Smooth muscle cell (in vitro differentiated cells): ENCODE data around the gene PDCD4. TPM values are rescaled to one million over a fixed set of nuclear protein-coding genes. Genes with fewer than 3 reads are reported as not detected.

ENCODE experiments used
- DNase-seq: peaks from one replicate; lab custom pipeline; 2025; ENCODE audit not compliant: unreplicated experiment; lab: John Stamatoyannopoulos, UW
- H2AFZ ChIP-seq: fragments of 200-600 bp; sonication (generic); 2 replicates; pipeline ENCODE4 v1.6.0; 2016; ENCODE audit warnings: antibody characterized with exemption, low read depth, mild to moderate bottlenecking
- H3F3A ChIP-seq: fragments of 200-600 bp; sonication (generic); 2 replicates; pipeline ENCODE4 v1.6.0; 2017; ENCODE audit warnings: antibody characterized with exemption, low read depth
- H3K27ac ChIP-seq: fragments of 200-600 bp; sonication (generic); 2 replicates; pipeline ENCODE4 v1.5.1; 2016; ENCODE audit warnings: low read depth, mild to moderate bottlenecking
- H3K27me3 ChIP-seq: fragments of 200-600 bp; sonication (generic); 2 replicates; pipeline ENCODE4 v1.6.1; 2016; ENCODE audit warnings: low read depth, mild to moderate bottlenecking
- H3K36me3 ChIP-seq: fragments of 200-600 bp; sonication (generic); 2 replicates; pipeline ENCODE4 v1.5.1; 2016; ENCODE audit warnings: low read depth
- H3K4me1 ChIP-seq: fragments of 200-600 bp; sonication (generic); 2 replicates; pipeline ENCODE4 v1.5.1; 2016; ENCODE audit warnings: low read depth
- H3K4me2 ChIP-seq: fragments of 200-600 bp; sonication (generic); 2 replicates; pipeline ENCODE4 v1.6.0; 2016; ENCODE audit warnings: mild to moderate bottlenecking
- H3K4me3 ChIP-seq: fragments of 200-600 bp; sonication (generic); 2 replicates; pipeline ENCODE4 v1.5.1; 2016; ENCODE audit warnings: mild to moderate bottlenecking
- H3K79me2 ChIP-seq: fragments of 200-600 bp; sonication (generic); 2 replicates; pipeline ENCODE4 v1.6.0; 2016; ENCODE audit warnings: low read depth, mild to moderate bottlenecking
- H3K9ac ChIP-seq: fragments of 200-600 bp; sonication (generic); 2 replicates; pipeline ENCODE4 v1.6.0; 2016; ENCODE audit warnings: low read depth
- H3K9me3 ChIP-seq: fragments of 200-600 bp; sonication (generic); replicated peaks from 2 replicates; pipeline ENCODE4 v1.5.1; 2016; ENCODE audit warnings: low read depth
- H4K20me1 ChIP-seq: fragments of 200-600 bp; sonication (generic); 2 replicates; pipeline ENCODE4 v1.6.0; 2016; ENCODE audit warnings: low read depth
- WGBS: methylation state at CpG from one replicate; pipeline ENCODE4 v1.1.7; 2016; ENCODE audit warnings: low lambda C conversion rate; 5-methylcytosine and 5-hydroxymethylcytosine counted together
- polyA plus RNA-seq: library from polyadenylated mRNA; unstranded; fragments of >200 nt; fragmentation: Nextera tagmentation; extraction: Ambion mirVana; gene quantifications from 2 replicates; pipeline ENCODE4 v1.2.1, GENCODE V29; 2016
- total RNA-seq: library from RNA; depleted of rRNA; stranded (reverse); fragments of >200 nt; gene quantifications from 2 replicates; pipeline ENCODE4 v1.2.3, GENCODE V29; 2014
- TF ChIP-seq, protein P1 (sequence below): fragments of 200-600 bp; sonication (generic); IDR thresholded peaks from 2 replicates; pipeline ENCODE4 v1.5.1; 2017; ENCODE audit warnings: borderline replicate concordance, mild to moderate bottlenecking, antibody characterized with exemption; ENCODE audit not compliant: insufficient read depth, poor library complexity, severe bottlenecking

Gene PDCD4
- total and polyA plus RNA-seq, 2 experiments from 2014 or later = 67.0 to 124 TPM

DNA sequence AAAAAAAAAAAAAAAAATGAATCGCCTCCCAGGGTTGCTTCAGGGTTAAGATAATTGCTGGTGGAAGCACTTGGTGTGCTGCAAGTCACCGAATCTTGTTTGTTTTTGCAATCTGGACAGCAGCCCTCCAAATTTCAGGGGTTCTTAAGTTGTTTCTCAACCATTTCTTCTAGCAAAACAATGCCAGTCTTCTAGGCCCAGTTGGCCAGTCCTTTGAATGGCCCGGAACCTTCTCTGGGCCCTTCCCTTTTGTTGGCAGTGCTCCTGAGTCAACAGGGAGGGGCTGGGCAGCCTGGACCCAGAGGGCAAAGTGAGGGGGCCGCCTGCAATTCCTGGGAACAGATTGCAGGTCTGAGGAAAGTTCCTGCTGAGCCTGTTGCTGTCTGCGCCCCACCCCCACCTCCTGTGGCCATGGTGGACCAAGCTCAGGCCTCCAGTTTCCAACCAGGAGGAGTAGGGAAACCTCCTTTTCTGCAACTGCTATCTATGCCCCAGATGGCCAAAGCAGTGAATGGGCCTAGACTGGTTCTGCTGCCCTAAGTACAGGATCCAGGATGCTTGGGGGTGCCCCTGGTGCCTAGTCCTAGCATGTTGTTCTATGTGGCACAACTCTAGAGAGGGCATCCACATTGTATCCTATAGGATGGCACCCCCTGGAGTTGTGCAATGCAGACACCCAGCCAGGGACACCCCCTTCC is 31.4 kb upstream of the PDCD4 start:
- H3K4me1 ChIP-seq = no peaks in the 10 kb centered on the region
- WGBS = 72% methylated on average over 5 of the region's 5 CpGs
- TF ChIP-seq, protein P1, sequence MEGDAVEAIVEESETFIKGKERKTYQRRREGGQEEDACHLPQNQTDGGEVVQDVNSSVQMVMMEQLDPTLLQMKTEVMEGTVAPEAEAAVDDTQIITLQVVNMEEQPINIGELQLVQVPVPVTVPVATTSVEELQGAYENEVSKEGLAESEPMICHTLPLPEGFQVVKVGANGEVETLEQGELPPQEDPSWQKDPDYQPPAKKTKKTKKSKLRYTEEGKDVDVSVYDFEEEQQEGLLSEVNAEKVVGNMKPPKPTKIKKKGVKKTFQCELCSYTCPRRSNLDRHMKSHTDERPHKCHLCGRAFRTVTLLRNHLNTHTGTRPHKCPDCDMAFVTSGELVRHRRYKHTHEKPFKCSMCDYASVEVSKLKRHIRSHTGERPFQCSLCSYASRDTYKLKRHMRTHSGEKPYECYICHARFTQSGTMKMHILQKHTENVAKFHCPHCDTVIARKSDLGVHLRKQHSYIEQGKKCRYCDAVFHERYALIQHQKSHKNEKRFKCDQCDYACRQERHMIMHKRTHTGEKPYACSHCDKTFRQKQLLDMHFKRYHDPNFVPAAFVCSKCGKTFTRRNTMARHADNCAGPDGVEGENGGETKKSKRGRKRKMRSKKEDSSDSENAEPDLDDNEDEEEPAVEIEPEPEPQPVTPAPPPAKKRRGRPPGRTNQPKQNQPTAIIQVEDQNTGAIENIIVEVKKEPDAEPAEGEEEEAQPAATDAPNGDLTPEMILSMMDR = no peak

DNA sequence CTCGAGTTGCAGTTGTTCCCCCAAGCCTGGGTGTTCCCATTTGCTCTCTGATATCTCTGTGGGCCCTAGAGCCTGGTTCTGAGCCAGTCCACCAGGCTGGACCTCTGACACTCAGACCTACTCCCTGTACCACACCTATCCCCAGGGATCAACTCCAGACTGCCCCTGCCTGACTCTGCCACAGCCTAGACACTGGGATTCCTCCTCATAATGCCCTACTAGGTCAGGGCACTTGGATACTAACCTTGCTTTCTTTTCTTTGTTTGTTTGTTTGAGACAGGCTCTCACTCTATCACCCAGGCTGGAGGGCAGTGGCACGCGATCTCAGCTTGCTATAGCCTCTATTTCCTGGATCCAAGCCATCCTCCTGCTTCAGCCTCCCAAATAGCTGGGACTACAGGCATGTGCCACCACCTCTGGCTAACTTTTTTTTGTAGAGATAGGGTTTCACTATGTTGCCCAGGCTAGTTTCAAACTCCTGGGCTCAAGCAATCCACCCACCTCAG is 30.8 kb upstream of the PDCD4 start:
- no peaks in the 10 kb centered on the region for H3K36me3 ChIP-seq
- no peak overlapping the region for H3K9ac ChIP-seq
- no peaks in the 10 kb centered on the region for H3K79me2 ChIP-seq
- 93% methylated on average over 3 of the region's 3 CpGs for WGBS
- no peaks in the 10 kb centered on the region for H3K4me1 ChIP-seq
- no peak overlapping the region for H2AFZ ChIP-seq
- no peaks in the 10 kb centered on the region for H4K20me1 ChIP-seq
- DNase-seq = no peak
- no peak overlapping the region for H3K4me2 ChIP-seq
- H3F3A ChIP-seq = peaks cover 3% of the 10 kb centered on the region
- H3K27ac ChIP-seq = no peak overlapping the region
- H3K9me3 ChIP-seq = no peaks in the 10 kb centered on the region
- no peaks in the 10 kb centered on the region for H3K27me3 ChIP-seq
- TF ChIP-seq, protein P1 = no peak
- no peak overlapping the region for H3K4me3 ChIP-seq

More for the DNA sequence above, 31.4 kb upstream of the PDCD4 start:
- no peak for DNase-seq
- Histone ChIP-seq H4K20me1 (no peaks in the 10 kb centered on the region), H3F3A (peaks cover 3% of the 10 kb centered on the region), H3K79me2 (no peaks in the 10 kb centered on the region), H3K4me3 (no peak overlapping the region), H2AFZ (no peak overlapping the region), H3K27ac (no peak overlapping the region), H3K36me3 (no peaks in the 10 kb centered on the region), H3K4me2 (no peak overlapping the region), H3K9me3 (no peaks in the 10 kb centered on the region), H3K9ac (no peak overlapping the region), H3K27me3 (no peaks in the 10 kb centered on the region)

DNA sequence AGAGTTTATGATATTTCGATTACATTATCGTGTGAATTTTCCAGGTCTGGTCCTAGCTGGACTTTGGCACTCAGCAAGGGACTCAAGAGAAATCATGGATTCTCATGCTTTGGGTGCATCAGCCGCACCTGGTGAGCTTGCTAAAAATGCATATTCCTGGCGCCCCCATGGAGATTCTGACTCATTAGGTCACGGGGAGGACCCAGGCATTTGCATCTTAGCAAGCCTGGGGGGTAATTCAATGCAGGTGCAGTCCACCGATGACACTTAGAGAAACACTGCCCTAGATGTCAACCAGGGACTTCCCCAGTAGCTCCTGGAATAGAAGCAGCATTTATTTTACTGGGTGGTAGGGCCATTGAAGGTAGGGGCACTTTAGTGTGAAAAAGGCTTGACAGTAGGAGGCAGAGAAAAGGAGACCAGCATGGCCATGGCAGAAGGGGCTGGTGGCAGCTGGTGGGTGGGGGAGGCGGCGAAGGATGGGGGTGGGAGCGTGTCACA is 29.9 kb upstream of the PDCD4 start:
- H3K4me2 ChIP-seq = no peak overlapping the region
- TF ChIP-seq, protein P1 = no peak
- H4K20me1 ChIP-seq = no peaks in the 10 kb centered on the region
- H3K36me3 ChIP-seq = no peaks in the 10 kb centered on the region
- no peaks in the 10 kb centered on the region for H3K4me1 ChIP-seq
- H3K27me3 ChIP-seq = no peaks in the 10 kb centered on the region
- peaks cover 3% of the 10 kb centered on the region for H3F3A ChIP-seq
- DNase-seq = no peak
- H3K27ac ChIP-seq = no peak overlapping the region
- WGBS = 89% methylated on average over 9 of the region's 9 CpGs
- H3K4me3 ChIP-seq = no peak overlapping the region
- H2AFZ ChIP-seq = no peak overlapping the region
- no peak overlapping the region for H3K9ac ChIP-seq
- H3K9me3 ChIP-seq = no peaks in the 10 kb centered on the region
- no peaks in the 10 kb centered on the region for H3K79me2 ChIP-seq

DNA sequence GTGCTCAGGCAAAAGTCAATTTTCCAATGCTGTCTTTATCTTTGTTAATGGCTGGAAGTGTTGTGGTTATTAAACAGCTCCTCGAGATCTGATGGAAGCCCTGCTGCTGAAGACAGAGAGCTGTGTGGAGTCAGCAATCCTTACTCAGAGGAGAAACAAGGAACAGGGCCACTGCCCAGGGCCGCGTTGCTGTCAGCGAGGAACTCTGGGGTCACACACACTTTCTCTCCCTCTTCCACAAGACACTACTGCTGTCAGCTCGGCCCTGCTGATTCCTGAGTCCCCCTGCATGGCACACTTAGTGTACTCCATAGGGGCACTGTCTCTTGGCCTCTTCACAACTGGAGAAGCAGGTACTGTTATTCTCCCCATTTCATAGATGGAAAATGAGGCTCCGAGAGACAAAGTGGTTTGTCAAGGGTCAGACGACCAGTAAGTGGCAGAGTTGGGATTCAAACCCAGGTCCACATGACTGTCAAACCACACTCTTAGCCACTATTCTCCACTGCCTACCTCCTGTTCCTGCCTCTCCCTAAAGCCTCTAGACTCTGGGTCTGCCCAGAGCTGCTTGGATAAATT is 29.3 kb upstream of the PDCD4 start:
- no peak for DNase-seq
- Histone ChIP-seq H3K9ac (no peak overlapping the region), H3F3A (peaks cover 3% of the 10 kb centered on the region), H3K79me2 (no peaks in the 10 kb centered on the region), H4K20me1 (no peaks in the 10 kb centered on the region), H3K4me3 (no peak overlapping the region), H3K27ac (no peak overlapping the region), H3K36me3 (no peaks in the 10 kb centered on the region), H3K9me3 (no peaks in the 10 kb centered on the region), H3K4me2 (no peak overlapping the region), H3K27me3 (no peaks in the 10 kb centered on the region), H2AFZ (no peak overlapping the region), H3K4me1 (no peaks in the 10 kb centered on the region)
- 64% methylated on average over 7 of the region's 7 CpGs for WGBS
- TF ChIP-seq, protein P1 = no peak
